ENCODE results near the gene ESYT2. TPM values are rescaled to one million over a fixed set of nuclear protein-coding genes. Genes with fewer than 3 reads are reported as not detected.

Gene ESYT2
- total RNA-seq, 2 donors from 2014 or later, result 145 to 181 TPM

GRCh38 chr7:158811461-158811860 is 17.8 kb downstream of the ESYT2 start:
- intact Hi-C loops (cut with DNase I), result no loop called here

GRCh38 chr7:158810846-158811245 is 18.5 kb downstream of the ESYT2 start:
- intact Hi-C loops (cut with DNase I), result no loop called here
- DNase-seq (ENCODE audit: low spot score), result no peak

More at GRCh38 chr7:158811461-158811860, 17.8 kb downstream of the ESYT2 start:
- DNase-seq (ENCODE audit: low spot score), result no peak

DNA sequence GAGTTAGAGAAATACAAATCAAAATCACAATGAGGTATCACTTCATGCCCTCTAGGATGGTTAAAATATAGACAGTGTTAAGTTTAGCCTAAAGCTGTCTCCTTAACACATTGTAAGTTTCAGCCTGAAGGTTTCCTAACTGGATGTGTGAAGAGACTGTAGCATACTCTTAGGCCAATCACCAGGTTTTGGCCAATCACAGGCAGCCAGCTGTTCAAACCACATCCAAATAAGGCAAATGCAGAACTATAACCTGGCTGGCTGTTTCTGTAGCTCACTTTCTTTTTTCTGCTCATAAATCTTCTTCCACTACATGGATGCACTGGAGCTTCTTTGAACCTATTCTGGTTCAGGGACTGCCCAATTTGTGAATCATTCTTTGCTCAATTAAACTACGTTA is 19.7 kb downstream of the ESYT2 start:
- intact Hi-C loops (cut with DNase I), result no loop called here
- no peak for DNase-seq (ENCODE audit: low spot score)

GRCh38 chr7:158808126-158808525 is 21.2 kb downstream of the ESYT2 start:
- intact Hi-C loops (cut with DNase I), result no loop called here
- DNase-seq (ENCODE audit: low spot score), result no peak

DNA sequence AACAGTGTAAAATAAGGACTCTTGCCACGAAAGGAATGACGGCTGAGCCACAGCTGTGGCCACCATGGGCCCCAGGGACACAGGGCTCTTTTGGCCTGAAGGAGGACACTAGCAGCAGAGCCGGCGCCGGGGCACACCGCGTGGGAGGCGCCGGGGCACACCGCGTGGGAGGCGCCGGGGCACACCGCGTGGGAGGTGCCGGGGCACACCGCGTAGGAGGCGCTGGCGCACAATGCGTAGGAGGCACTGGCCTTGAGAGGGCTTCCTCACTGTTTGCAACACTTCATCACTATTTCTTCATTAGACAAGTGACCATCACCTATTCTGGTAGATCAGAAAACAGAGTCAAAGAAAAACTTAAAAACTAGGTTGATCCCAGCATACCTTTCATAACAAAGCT is 23.4 kb downstream of the ESYT2 start:
- intact Hi-C loops (cut with DNase I), result no loop called here
- DNase-seq (ENCODE audit: low spot score), result no peak

GRCh38 chr7:158805414-158805813 is 23.9 kb downstream of the ESYT2 start:
- DNase-seq (ENCODE audit: low spot score), result no peak
- intact Hi-C loops (cut with DNase I), result no loop called here

- no peak for DNase-seq (ENCODE audit: low spot score)
- intact Hi-C loops (cut with DNase I), result no loop called here
Observed at GRCh38 chr7:158804335-158804734, 25.0 kb downstream of the ESYT2 start.

DNA sequence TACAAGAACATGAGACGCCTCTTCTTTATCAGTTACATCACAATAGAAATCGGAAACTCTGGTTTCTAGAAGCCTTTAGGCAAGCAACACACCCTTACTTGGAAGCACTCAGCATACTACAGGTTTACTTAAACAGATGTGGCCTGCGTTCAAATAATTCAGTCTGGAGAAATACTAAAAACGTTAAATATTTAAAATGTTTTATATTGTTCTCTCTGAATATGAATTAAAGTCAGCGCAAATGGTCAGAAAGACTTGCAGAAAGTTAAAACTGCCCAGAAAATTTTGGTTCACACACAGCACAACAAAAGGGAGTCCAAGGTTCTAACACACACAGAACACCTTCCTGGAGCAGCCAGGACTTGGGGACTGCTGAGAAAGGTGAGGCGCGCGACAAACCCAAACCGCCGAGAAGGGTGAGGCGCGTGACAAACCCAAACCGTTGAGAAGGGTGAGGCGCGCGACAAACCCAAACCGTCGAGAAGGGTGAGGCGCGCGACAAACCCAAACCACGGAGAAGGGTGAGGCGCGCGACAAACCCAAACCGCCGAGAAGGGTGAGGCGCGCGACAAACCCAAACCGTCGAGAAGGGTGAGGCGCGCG is 25.8 kb downstream of the ESYT2 start:
- no peak for DNase-seq (ENCODE audit: low spot score)
- intact Hi-C loops (cut with DNase I), result no loop called here

GRCh38 chr7:158802535-158803366 is 26.6 kb downstream of the ESYT2 start:
- no peak for DNase-seq (ENCODE audit: low spot score)
- intact Hi-C loops (cut with DNase I), result no loop called here

DNA sequence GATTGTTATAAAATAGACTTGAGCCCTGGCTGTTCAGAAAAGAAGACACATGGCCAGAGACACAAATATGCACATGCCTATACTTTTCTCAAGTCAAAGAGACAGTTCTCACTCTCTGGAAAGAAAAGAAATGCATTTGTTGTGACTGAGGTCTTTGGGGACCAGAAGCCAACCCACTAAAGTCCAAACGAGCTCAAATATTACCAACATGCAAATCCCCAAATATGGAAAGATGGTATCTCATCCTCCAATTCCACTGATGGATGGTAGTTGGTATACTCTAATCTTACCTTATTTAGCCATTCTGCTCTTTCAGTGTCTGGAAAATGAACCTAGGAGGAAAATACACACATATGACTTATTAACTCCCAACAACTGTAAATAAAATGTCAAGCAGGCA is 30.6 kb downstream of the ESYT2 start:
- intact Hi-C loops (cut with DNase I), result no loop called here

GRCh38 chr7:158796667-158797066 is 32.6 kb downstream of the ESYT2 start:
- intact Hi-C loops (cut with DNase I), result no loop called here
- DNase-seq (ENCODE audit: low spot score), result no peak

More for the DNA sequence above, 30.6 kb downstream of the ESYT2 start:
- no peak for DNase-seq (ENCODE audit: low spot score)

DNA sequence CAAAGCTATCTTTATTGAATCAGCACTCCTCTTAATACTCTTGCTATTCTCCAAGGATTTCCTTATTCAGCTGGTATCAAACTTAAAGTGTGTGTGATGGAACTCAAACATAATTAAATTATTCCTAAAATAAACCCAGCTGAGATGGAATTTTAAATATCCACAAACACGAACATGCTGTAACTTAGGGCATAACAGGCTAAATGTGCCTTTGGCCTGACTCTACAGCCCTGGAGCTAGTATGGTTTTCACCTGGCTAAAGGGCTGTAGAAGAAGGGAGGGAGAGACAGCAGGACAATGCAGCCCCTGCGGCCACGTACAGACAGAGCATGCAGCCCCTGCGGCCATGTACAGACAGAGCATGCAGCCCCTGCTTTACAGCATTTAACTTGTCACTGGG is 34.0 kb downstream of the ESYT2 start:
- DNase-seq (ENCODE audit: low spot score), result no peak
- intact Hi-C loops (cut with DNase I), result no loop called here

- no peak for DNase-seq (ENCODE audit: low spot score)
- intact Hi-C loops (cut with DNase I), result no loop called here
Observed at GRCh38 chr7:158791107-158791506, 38.2 kb downstream of the ESYT2 start.

- DNase-seq (ENCODE audit: low spot score), result no peak
- intact Hi-C loops (cut with DNase I), result no loop called here
Observed at GRCh38 chr7:158789842-158790241, 39.5 kb downstream of the ESYT2 start.

GRCh38 chr7:158786898-158787297 is 42.4 kb downstream of the ESYT2 start:
- intact Hi-C loops (cut with DNase I), result no loop called here

DNA sequence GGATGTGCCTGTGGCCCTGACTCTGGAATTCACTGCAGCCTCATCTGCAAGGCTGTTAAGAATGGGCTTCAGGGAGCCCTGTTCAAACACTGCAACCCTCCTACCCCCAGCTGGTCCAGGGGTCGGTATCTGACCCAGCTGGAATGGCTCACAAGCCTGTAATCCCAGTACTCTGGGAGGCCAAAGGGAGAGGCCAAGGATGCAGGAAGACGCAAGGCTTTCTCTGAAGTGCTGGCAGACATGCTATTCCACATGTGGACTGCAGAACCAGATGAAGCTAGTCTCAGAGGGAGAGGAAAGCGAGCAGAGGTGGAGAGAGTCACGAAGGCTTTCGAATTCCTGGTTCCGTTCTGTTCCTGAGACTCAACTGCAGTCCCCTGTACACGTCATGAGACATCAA is 45.0 kb downstream of the ESYT2 start:
- no peak for DNase-seq (ENCODE audit: low spot score)
- intact Hi-C loops (cut with DNase I), result loop anchor here in 1 of 2 donors (5.0 kb wide), 1 partner anchor 43 kb away; the partner anchor contains the start of gene ESYT2

More at GRCh38 chr7:158786898-158787297, 42.4 kb downstream of the ESYT2 start:
- no peak for DNase-seq (ENCODE audit: low spot score)

- intact Hi-C loops (cut with DNase I), result loop anchor here in 1 of 2 donors (5.0 kb wide), 1 partner anchor 44 kb away; the partner anchor contains the start of gene ESYT2
- DNase-seq (ENCODE audit: low spot score), result no peak
Observed at GRCh38 chr7:158783595-158783994, 45.7 kb downstream of the ESYT2 start.

DNA sequence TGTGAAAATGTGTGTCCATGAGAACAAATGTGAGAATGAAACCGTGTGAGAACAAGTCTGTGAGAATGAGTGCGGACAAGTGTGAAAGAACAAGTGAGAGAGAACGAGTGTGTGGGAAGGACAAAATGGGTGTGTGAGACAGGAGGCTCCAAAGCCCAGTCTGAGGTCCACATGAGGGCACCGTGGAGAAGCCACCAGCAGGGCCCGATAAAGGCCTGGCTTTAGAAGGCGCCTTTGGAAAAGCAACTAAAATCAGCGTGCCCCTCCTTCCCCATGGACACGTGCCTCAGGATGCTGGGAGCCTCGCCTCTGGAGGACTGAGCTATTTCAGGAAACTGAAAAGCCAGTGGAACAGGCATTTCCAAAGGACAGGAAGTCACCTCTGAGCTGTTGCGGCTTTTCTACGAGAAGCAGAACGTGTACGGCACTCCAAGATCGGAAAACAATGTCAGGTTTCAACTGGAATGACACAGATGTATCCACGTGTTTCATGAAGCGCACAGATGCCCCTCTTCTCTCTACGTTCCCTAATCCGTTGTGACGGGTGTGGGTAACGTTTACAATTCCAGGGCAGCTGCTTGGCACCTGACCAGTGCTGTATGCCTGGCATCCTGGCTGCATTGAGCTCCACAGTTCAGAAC is 46.4 kb downstream of the ESYT2 start:
- intact Hi-C loops (cut with DNase I), result loop anchor here in 1 of 2 donors (5.0 kb wide), 1 partner anchor 44 kb away; the partner anchor contains the start of gene ESYT2

DNA sequence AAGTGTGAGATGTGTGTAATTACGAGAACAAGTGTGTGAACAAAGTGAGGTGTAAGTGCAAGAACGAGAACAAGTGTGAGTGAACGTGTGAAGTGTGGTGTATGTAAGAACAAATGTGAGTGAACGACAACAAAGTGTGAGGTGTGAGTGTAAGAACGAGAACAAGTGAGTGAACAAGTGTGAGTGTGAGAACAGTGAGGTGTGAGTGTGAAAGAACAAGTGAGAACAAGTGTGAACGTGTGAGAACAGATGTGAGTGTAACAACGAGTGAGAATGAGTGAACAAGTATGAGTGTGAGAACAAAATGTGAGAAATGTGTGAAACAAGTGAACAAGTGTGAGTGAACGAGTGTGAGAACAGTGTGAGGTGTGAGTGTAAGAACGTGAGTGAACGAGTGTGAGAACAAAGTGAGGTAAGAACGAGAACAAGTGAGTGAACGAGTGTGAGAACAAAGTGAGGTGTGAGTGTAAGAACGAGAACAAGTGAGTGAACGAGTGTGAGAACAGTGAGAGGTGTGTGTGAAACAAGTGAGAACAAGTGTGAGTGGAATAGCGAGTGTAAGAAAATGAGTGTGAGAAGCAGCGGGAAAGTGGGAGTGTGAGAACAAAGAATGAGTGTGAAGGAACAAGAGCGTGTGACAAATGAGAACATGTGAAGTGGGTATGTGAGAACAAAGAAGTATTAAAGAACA is 47.2 kb downstream of the ESYT2 start:
- no peak for DNase-seq (ENCODE audit: low spot score)
- intact Hi-C loops (cut with DNase I), result loop anchor here in 1 of 2 donors (5.0 kb wide), 1 partner anchor 45 kb away; the partner anchor contains the start of gene ESYT2

More for the DNA sequence above, 46.4 kb downstream of the ESYT2 start:
- DNase-seq (ENCODE audit: low spot score), result peak; percentile 89

All from posterior vena cava (tissue), 2 donors.